Ishikawa (cell line): ENCODE data around the gene SLC9A2.
A peak's percentile ranks its signal among the peaks of the same experiment; 100 is the strongest.

Experiments used
- CEBPB ChIP-seq: IDR thresholded peaks from 2 replicates; pipeline ENCODE4 v1.6.1; 2012
- CREB1 ChIP-seq: IDR thresholded peaks from 2 replicates; pipeline ENCODE4 v1.6.1; 2012; ENCODE audit warnings: low read depth
- EGR1 ChIP-seq: IDR thresholded peaks from 2 replicates; pipeline ENCODE4 v1.6.1; 2012
- EP300 ChIP-seq: IDR thresholded peaks from 2 replicates; pipeline ENCODE4 v1.6.1; 2012; ENCODE audit warnings: borderline replicate concordance
- FOXM1 ChIP-seq: IDR thresholded peaks from 2 replicates; pipeline ENCODE4 v1.6.1; 2012; ENCODE audit warnings: low read depth, borderline replicate concordance
- NFIC ChIP-seq: IDR thresholded peaks from 2 replicates; pipeline ENCODE4 v1.6.1; 2012
- RAD21 ChIP-seq: IDR thresholded peaks from 2 replicates; pipeline ENCODE4 v1.6.1; 2012; ENCODE audit warnings: low read depth
- REST ChIP-seq: IDR thresholded peaks from 2 replicates; pipeline ENCODE4 v1.6.1; 2012; ENCODE audit warnings: low read depth, mild to moderate bottlenecking
- TAF1 ChIP-seq: IDR thresholded peaks from 2 replicates; pipeline ENCODE4 v1.6.1; 2012; ENCODE audit warnings: low read depth, mild to moderate bottlenecking
- TCF12 ChIP-seq: IDR thresholded peaks from 2 replicates; pipeline ENCODE4 v1.6.1; 2012; ENCODE audit warnings: low read depth
- TEAD4 ChIP-seq: IDR thresholded peaks from 2 replicates; pipeline ENCODE4 v1.6.1; 2012
- USF1 ChIP-seq: IDR thresholded peaks from 2 replicates; pipeline ENCODE4 v1.6.1; 2012
- YY1 ChIP-seq: IDR thresholded peaks from 2 replicates; pipeline ENCODE4 v1.6.1; 2012; ENCODE audit warnings: low read depth
- ZBTB7A ChIP-seq: IDR thresholded peaks from 2 replicates; pipeline ENCODE4 v1.6.1; 2012; ENCODE audit warnings: low read depth
- TF ChIP-seq, protein P1 (sequence below): IDR thresholded peaks from 2 replicates; pipeline ENCODE4 v1.6.1; 2012

Gene SLC9A2

DNA sequence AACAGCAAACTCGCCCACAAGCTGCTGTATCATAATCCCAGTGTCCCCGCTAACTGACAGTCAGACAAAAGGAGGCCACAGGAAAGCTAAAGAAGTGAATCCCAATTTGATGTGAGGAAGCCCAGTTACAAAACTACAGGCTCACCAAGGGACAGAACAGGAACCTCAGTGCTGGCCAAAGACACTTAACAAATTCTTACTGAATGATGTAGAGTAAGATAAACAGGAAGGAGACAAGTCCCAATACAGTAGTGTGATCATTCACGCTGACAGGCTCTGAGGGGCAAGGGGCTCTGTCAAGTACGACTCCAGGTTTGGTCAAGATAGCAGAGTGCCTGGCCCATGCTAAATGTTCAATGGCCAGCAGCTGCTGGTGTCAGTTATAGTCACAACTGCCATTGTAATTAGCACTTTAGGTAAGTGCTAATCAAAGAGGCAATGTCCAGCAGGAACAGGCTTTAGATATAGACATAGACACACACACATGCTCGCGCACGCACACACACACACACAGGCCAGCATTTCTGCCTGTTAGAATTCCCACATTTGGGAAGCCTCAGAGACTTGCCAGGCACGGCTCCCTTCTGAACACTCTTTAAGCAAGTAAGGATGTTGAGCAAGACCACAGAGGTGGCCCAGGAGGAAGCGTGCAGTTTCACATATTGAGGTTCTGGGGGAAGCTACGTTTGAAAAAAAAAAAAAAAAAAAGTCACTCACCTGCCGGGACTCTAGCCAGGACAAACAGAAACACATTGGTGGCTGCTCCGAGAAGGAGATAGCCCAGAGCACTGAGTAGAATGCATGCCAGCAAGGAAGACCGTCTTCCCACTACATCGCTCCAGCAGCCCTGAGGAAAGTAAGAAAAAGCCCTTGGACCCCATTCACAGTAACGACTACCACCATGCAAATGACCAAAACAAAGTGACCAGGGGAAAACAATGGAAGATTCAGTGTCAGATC is 107.1 kb downstream of the SLC9A2 start:
- TF ChIP-seq YY1, result no peak
- TF ChIP-seq CEBPB, result no peak
- no peak for TF ChIP-seq CREB1
- TF ChIP-seq, protein P1, sequence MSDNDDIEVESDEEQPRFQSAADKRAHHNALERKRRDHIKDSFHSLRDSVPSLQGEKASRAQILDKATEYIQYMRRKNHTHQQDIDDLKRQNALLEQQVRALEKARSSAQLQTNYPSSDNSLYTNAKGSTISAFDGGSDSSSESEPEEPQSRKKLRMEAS, result no peak
- no peak for TF ChIP-seq USF1
- TF ChIP-seq TEAD4, result no peak
- no peak for TF ChIP-seq TCF12
- no peak for TF ChIP-seq TAF1
- TF ChIP-seq RAD21, result no peak
- TF ChIP-seq EGR1, result no peak
- no peak for TF ChIP-seq REST
- no peak for TF ChIP-seq EP300
- TF ChIP-seq FOXM1, result no peak
- TF ChIP-seq NFIC, result no peak
- TF ChIP-seq ZBTB7A, result no peak

DNA sequence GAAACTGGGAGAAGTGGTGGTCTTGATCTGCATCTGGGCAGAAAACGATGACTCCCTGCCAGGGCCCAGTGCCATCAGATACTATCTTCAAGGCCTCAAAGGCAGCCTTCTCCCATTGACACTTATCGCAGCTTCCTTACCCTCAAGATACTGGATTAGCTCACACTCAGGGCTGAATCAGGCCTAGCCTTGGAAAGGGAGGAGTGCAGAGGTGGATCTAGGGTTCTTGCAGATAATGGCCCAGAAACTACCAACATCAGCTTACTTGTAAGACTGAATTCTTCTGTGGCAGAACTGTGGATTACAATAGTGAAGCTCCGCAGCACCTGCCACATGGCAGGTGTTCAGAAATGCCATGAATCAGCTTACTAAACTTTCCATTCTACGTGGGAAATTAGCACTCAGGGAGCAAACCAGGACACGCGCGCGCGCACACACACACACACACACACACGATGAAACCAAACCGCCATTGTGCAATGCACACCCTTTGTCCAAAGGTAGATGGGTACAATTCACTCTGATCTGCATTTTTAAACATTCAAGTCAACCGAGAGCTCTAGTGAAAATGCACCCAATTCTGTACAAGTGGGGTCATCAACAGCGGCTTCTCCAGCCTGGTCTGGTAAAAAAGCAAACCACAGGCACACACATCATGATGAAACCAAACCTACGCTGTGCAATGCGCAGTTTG is 116.2 kb downstream of the SLC9A2 start:
- TF ChIP-seq, protein P1, result no peak
- no peak for TF ChIP-seq TCF12
- TF ChIP-seq CEBPB, result no peak
- no peak for TF ChIP-seq YY1
- TF ChIP-seq USF1, result no peak
- no peak for TF ChIP-seq EP300
- no peak for TF ChIP-seq TAF1
- TF ChIP-seq CREB1, result no peak
- no peak for TF ChIP-seq ZBTB7A
- no peak for TF ChIP-seq TEAD4
- no peak for TF ChIP-seq NFIC
- TF ChIP-seq RAD21, result no peak
- TF ChIP-seq EGR1, result no peak
- no peak for TF ChIP-seq FOXM1

- TF ChIP-seq RAD21 (no peak), YY1 (no peak), CREB1 (no peak), TEAD4 (no peak), EGR1 (no peak), ZBTB7A (no peak), USF1 (no peak), EP300 (no peak), TAF1 (no peak), CEBPB (no peak), REST (no peak), NFIC (no peak), FOXM1 (no peak), TCF12 (no peak)
- TF ChIP-seq, protein P1, result no peak
These were observed 116.7 kb downstream of the SLC9A2 start for GRCh38 chr2:102736110-102736409.

DNA sequence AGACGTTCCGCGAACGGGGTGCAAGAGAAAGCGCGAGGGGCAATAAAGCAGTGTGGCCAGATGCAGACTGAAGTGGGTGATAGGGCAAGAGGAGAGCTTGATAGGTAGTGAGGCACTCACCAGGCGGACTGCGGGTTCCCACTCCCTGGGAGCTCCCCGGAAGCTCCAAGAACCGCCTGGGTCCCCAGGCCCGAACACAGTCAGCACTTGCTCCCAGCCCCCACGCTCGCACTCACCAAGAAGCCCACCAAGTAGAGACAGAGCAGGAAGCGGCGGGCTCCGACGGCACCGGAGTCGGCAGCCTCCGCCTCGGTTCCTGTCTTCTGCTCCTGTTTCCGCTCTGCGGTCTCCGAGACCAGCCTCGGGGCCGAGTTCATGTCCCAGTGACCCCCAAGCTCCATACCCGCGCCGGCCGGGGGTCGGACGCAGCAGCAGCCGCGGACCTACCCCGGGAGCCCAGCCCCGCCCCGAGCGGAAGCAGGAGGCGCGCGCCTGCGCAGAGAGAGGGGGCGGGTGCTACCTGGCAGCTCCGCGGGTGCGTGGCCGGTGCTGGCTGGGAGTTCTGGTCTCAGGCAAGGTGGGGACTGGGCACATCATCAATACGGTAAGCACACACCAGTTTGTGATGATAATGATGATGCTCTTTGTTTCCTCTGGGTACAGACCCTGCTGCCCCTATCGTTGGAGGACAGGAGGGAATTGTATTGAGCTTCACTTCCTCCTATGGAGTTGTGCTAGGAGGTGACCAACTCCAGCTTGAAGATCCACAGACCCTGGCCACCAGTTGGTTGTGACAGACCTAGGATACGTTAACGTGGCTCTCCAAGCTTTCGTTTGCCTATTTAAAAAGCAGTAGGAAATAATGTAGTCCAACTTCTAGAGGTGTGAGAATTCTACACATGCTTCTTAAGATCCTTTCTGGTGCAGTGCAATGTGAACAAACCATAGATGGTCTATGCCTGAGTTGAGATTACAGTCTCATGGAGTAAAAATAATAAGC is 117.4 kb downstream of the SLC9A2 start:
- TF ChIP-seq ZBTB7A (peak; percentile 28; the same call in 1 of the 2 replicates), USF1 (no peak), RAD21 (no peak), CREB1 (no peak), TAF1 (peak; percentile 74)
- TF ChIP-seq, protein P1, result no peak; the same call in 1 of the 2 replicates
